Pancreas (tissue), 10 donors: ENCODE results near the gene ARHGAP4. TPM values are rescaled to one million over a fixed set of nuclear protein-coding genes. Genes with fewer than 3 reads are reported as not detected.

Experiments used
- ATAC-seq, 4 donors: fragments of 200-7000 bp; cut with Tn5 transposase; one replicate each; pipeline versions ENCODE4 v1.8.0 to v1.9.1; 2020; ENCODE audit warnings: mild to moderate bottlenecking in 4 of 4, moderate library complexity in 4 of 4
- DNase-seq, 6 donors: peaks; one replicate each; pipeline ENCODE4 v3.0.0-alpha.2; 2020
- FAIRE-seq: peaks from 2 replicates; lab custom pipeline; 2012; peaks lifted over from hg19 to GRCh38; lab: Jason Lieb, UNC
- H3K27ac ChIP-seq, 4 donors: fragments of 200-600 bp; sonication (generic); 1 replicate in 3 of 4; 2 replicates in 1 of 4; pipeline versions ENCODE4 v1.5.0 to v1.8.0; 2020
- H3K27me3 ChIP-seq, 4 donors: fragments of 200-600 bp; one replicate each; pipeline ENCODE4 v1.8.0; 2021
- H3K36me3 ChIP-seq, 3 donors: fragments of 200-600 bp; sonication (generic) in 1 of 3; one replicate each; pipeline versions ENCODE4 v1.5.0 to v1.8.0; 2020 to 2021
- H3K4me1 ChIP-seq, 3 donors: fragments of 200-600 bp; one replicate each; pipeline ENCODE4 v1.8.0; 2021
- H3K4me3 ChIP-seq, 4 donors: fragments of 200-600 bp; sonication (generic) in 2 of 4; one replicate each; pipeline versions ENCODE4 v1.5.0 to v1.8.0; 2020 to 2021
- H3K9me3 ChIP-seq, 4 donors: fragments of 200-600 bp; one replicate each; pipeline ENCODE4 v1.8.0; 2021
- CTCF ChIP-seq, 4 donors: fragments of 200-600 bp; sonication (generic) in 3 of 4; IDR thresholded peaks; one replicate each; pipeline versions ENCODE4 v1.5.0 to v1.8.0; 2021; ENCODE audit warnings: antibody characterized with exemption in 4 of 4
- WGBS, 2 donors: extraction: QIAGEN DNeasy Blood & Tissue Kit; methylation state at CpG; one replicate each; pipeline ENCODE4 v1.1.7; 2013; 5-methylcytosine and 5-hydroxymethylcytosine counted together
- intact Hi-C, 3 donors: fragments of 100-400 bp; cut with DNase I; formaldehyde crosslinking; loops; one replicate each; pipeline versions ENCODE4 v1.11.1 to v1.14.2; 2022
- polyA plus RNA-seq, 2 donors: library from polyadenylated mRNA; stranded (reverse); fragments of 200-250 nt; gene quantifications; one replicate each; pipeline ENCODE4 v1.2.3, GENCODE V29; 2013
- total RNA-seq, 6 donors: library from RNA; stranded (reverse); fragmentation: NEBNext Ultra II Directional in 4 of 6; extraction: Animal tissue kit (Norgen Biotek cat#: 25700) in 4 of 6; gene quantifications; one replicate each; pipeline versions ENCODE4 v1.2.1 to v1.2.4, GENCODE V29; 2021 to 2023
- donor health status: healthy with polysubstance abuse.
- donor health status: DM: no; HTN: no; CAD: no; lungs with moderate emphysema.
- donor health status: DM: no; HTN: no; CAD: no.
- donor health status: control.
- donor health status: control.
- donor health status: Bipolar disorder and iron deficiency.
- donor health status: DM: yes; HTN: yes; CAD: no.
- donor health status: DM: no; HTN: no; CAD: no.
- donor health status: DM: no; HTN: no; CAD: no.
- donor health status: DM: yes; HTN: yes; CAD: no.

ARHGAP4 gene
- total and polyA plus RNA-seq, 8 donors = 1.9 to 71.7 (median 10.1) TPM

GRCh38 chrX:153913211-153913610 is 12.9 kb downstream of the ARHGAP4 start:
- no peaks in the 10 kb centered on the region for H3K9me3 ChIP-seq
- FAIRE-seq (no peak), DNase-seq (peak in 1 of 6 donors; percentile 70), ATAC-seq (no peak)
- TF ChIP-seq CTCF (IDR thresholded peaks at IDR 0.05) = no peak
- H3K36me3 ChIP-seq = no peaks in the 10 kb centered on the region
- H3K4me3 ChIP-seq = no peak overlapping the region
- no peaks in the 10 kb centered on the region for H3K4me1 ChIP-seq
- WGBS, 2 donors = 67 to 70% methylated on average over 13 to 17 of the region's 17 CpGs
- peaks cover 0 to 4% (median 0%) of the 10 kb centered on the region in 4 donors for H3K27me3 ChIP-seq
- intact Hi-C loops = no loop called here
- H3K27ac ChIP-seq = no peak overlapping the region

GRCh38 chrX:153911798-153912197 is 14.3 kb downstream of the ARHGAP4 start:
- no peak overlapping the region for H3K27ac ChIP-seq
- intact Hi-C loops = no loop called here
- ATAC-seq = no peak
- H3K4me1 ChIP-seq = no peaks in the 10 kb centered on the region
- no peaks in the 10 kb centered on the region for H3K9me3 ChIP-seq
- H3K4me3 ChIP-seq = no peak overlapping the region
- DNase-seq = no peak
- H3K36me3 ChIP-seq = no peaks in the 10 kb centered on the region
- TF ChIP-seq CTCF (IDR thresholded peaks at IDR 0.05) = no peak
- H3K27me3 ChIP-seq = peaks cover 0 to 6% (median 0%) of the 10 kb centered on the region in 4 donors
- no peak for FAIRE-seq
- WGBS, 2 donors = 63 to 85% methylated on average over 6 of the region's 6 CpGs

- WGBS, 2 donors = 79 to 91% methylated on average over 22 of the region's 22 CpGs
- peak in 2 of 6 donors; percentile 57 to 73 for DNase-seq
- FAIRE-seq = no peak
- no peak for TF ChIP-seq CTCF (IDR thresholded peaks at IDR 0.05)
- no peak overlapping the region for H3K4me3 ChIP-seq
- H3K9me3 ChIP-seq = no peaks in the 10 kb centered on the region
- H3K27me3 ChIP-seq = peaks cover 0 to 11% (median 0%) of the 10 kb centered on the region in 4 donors
- intact Hi-C loops = no loop called here
- H3K27ac ChIP-seq = no peak overlapping the region
- no peaks in the 10 kb centered on the region for H3K4me1 ChIP-seq
- no peaks in the 10 kb centered on the region for H3K36me3 ChIP-seq
- no peak for ATAC-seq
These were observed 15.6 kb downstream of the ARHGAP4 start for GRCh38 chrX:153910446-153910845.

- peak in 1 of 6 donors; percentile 71 for DNase-seq
- Histone ChIP-seq H3K4me3 (no peak overlapping the region), H3K27ac (no peak overlapping the region), H3K36me3 (no peaks in the 10 kb centered on the region), H3K4me1 (no peaks in the 10 kb centered on the region), H3K9me3 (no peaks in the 10 kb centered on the region), H3K27me3 (peaks cover 0 to 11% (median 0%) of the 10 kb centered on the region in 4 donors)
- TF ChIP-seq CTCF (IDR thresholded peaks at IDR 0.05) = no peak
- 81 to 89% methylated on average over 24 to 25 of the region's 25 CpGs for WGBS, 2 donors
- intact Hi-C loops = no loop called here
- no peak for FAIRE-seq
- ATAC-seq = no peak
These were observed 16.1 kb downstream of the ARHGAP4 start for GRCh38 chrX:153909980-153910360.

- no peaks in the 10 kb centered on the region for H3K9me3 ChIP-seq
- DNase-seq = peak in 2 of 6 donors; percentile 57 to 73
- no peak for ATAC-seq
- H3K36me3 ChIP-seq = no peaks in the 10 kb centered on the region
- H3K4me1 ChIP-seq = no peaks in the 10 kb centered on the region
- intact Hi-C loops = no loop called here
- TF ChIP-seq CTCF (IDR thresholded peaks at IDR 0.05) = no peak
- H3K27me3 ChIP-seq = peaks cover 0 to 11% (median 0%) of the 10 kb centered on the region in 4 donors
- no peak overlapping the region for H3K4me3 ChIP-seq
- H3K27ac ChIP-seq = no peak overlapping the region
- WGBS, 2 donors = 74 to 78% methylated on average over 35 to 37 of the region's 37 CpGs
- no peak for FAIRE-seq
These were observed 16.8 kb downstream of the ARHGAP4 start for GRCh38 chrX:153909024-153909979.
